Measurements from ENCODE around the gene UBE2A.

DNA sequence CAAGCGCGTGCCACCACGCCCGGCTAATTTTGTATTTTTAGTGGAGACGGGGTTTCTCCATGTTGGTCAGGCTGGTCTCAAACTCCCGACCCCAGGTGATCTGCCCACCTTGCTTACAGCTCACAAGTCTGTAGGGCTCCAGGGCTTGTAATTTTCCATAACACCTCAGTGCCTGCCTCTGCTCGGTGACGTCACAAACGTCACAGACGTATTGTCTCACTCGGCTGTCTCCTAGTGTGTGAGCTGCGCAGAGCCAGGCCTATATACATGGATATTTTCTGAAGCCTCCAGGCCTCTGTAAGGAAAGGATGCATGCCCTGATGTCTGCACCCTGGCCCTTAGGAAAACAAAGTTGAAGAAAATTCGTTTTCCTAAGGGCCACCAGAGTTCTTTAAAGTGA, 40.4 kb downstream of the UBE2A start:
- TF ChIP-seq EZH2 (IDR thresholded peaks at IDR 0.05) = no peak
- TF ChIP-seq POLR2AphosphoS5 (IDR thresholded peaks at IDR 0.05; ENCODE audit: borderline replicate concordance, low read depth, low read length) = no peak
- TF ChIP-seq FOXP2 (optimal IDR thresholded peaks at IDR 0.05; ENCODE audit: control extremely low read depth, extremely low read length, insufficient read depth) = no peak

Data from SK-N-MC (cell line).